Measurements from ENCODE around the gene ZNF735.

- TF ChIP-seq CTCF (IDR thresholded peaks at IDR 0.05) (no peak), POLR2A (IDR thresholded peaks at IDR 0.05) (no peak)
Measured at GRCh38 chr7:64181586-64181985, 25.4 kb upstream of the ZNF735 start.

All from thyroid gland (tissue), 4 donors.